ENCODE data around the gene UCK1. TPM values are rescaled to one million over a fixed set of nuclear protein-coding genes. Genes with fewer than 3 reads are reported as not detected.

UCK1 gene
- total and polyA plus RNA-seq, 2 experiments from 2014 or later: 22.6 to 31.3 TPM

DNA sequence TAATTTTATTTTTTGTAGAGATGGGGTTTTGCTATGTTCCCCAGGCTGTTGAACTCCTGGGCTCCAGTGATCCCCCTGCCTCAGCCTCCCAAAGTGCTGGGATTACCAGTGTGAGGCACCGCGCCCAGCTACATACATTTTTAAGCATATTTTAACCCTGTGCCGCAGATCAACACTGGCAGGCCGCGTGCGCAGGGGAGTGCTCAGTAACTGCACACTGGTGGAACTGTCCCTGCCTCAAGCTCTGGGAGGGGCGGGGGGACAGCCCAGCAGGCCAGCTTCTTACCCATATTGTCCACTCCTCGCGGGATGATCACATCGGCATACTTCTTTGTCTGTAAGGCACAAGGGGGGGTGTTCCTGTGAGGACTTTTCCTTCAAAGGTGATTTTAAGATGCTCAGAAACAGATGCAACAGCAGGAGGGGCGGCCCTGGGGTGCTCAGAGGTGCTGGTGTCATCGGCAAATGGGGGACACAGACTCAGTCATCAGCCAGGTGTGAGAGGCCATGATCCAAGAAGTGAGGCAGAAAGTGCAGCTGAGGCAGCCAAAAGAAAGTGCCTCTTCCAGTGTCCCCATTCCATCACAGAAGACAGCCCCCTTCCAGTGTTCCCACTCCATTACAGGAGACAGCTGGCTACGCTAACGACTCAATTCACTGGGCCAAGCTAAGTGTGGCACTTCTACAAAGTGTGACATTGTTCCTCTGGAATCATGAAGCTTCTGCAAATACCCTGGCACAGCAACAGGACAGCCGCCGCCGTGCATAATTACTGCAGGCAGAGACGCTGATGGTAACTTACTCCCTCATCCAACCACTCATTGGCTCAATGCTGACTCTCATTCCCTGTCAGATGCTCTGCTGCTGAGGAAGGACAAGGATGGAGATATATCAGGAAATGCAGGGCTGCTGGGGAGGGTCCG lies 5.2 kb downstream of the UCK1 start:
- H3K9me3 ChIP-seq (ENCODE audit: low read depth): no peaks in the 10 kb centered on the region
- peaks cover 16% of the 10 kb centered on the region for H3K79me2 ChIP-seq (ENCODE audit: insufficient read depth)
- H3K27ac ChIP-seq: no peak overlapping the region
- no peaks in the 10 kb centered on the region for H3K9me2 ChIP-seq (ENCODE audit: insufficient read depth)
- H3K4me2 ChIP-seq (ENCODE audit: unreplicated experiment): no peak overlapping the region
- DNase-seq: no peak
- no peak overlapping the region for H3K9ac ChIP-seq
- in situ Hi-C loops (cut with MboI): no loop called here
- H3F3A ChIP-seq (ENCODE audit: insufficient read depth): no peaks in the 10 kb centered on the region; the same call in 1 of the 2 replicates
- no peak overlapping the region for H2AFZ ChIP-seq
- H4K20me1 ChIP-seq (ENCODE audit: insufficient read depth): no peaks in the 10 kb centered on the region
- 84% methylated on average over 19 of the region's 19 CpGs for WGBS, 2 experiments (ENCODE audit: low coverage in 1 of 2, low lambda C conversion rate in 2 of 2, missing lambda C conversion rate in 2 of 2)
- no peaks in the 10 kb centered on the region for H3K27me3 ChIP-seq (replicated peaks; ENCODE audit: insufficient read depth)
- H3K4me1 ChIP-seq (ENCODE audit: insufficient read depth): peaks cover 4% of the 10 kb centered on the region; the same call in 1 of the 2 replicates
- no peaks in the 10 kb centered on the region; the same call in 1 of the 2 replicates for H3K36me3 ChIP-seq (ENCODE audit: low read depth)
- no peak overlapping the region for H3K4me3 ChIP-seq
- TF ChIP-seq EZH2 (IDR thresholded peaks at IDR 0.05; ENCODE audit: insufficient read depth, poor library complexity, severe bottlenecking) (no peak), EZH2phosphoT487 (IDR thresholded peaks at IDR 0.05; ENCODE audit: insufficient read depth, low read depth) (no peak)

DNA sequence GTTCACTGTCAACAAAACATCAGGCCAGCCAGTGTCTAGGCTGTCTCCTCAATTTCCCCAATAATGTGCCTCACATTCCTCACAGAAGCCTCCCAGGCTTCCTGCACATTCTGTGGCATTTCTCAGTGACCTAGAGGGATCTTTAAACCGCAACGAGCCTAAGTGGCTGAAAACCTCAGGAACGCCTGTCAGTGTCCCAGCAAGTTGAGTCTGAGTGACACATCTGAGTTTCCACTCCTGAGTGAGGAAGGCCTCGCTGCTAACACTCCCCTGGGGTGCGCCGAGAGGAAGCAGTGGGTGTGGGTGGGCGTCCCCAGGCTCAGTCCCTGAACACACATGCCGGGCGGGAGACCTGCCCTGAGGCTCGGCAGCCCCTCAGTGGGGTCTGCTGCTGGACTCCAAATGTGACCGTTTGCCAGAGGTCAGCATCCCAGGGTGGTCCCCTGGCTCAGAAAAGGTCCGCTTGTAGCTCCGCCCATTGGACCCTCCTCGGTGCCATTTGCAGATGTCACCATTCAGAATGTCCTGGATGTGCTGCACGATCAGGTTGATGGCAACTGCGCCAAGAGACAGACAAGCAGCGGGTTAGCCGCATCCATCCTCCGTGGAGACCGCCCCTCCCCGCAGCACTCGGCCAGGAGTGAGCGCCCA lies 6.3 kb downstream of the UCK1 start:
- 77 to 78% methylated on average over 23 of the region's 23 CpGs for WGBS, 2 experiments (ENCODE audit: low coverage in 1 of 2, low lambda C conversion rate in 2 of 2, missing lambda C conversion rate in 2 of 2)
- H2AFZ ChIP-seq: no peak overlapping the region
- H3K79me2 ChIP-seq (ENCODE audit: insufficient read depth): peaks cover 5% of the 10 kb centered on the region; the same call in 1 of the 2 replicates
- peak; percentile 26 for DNase-seq
- no peaks in the 10 kb centered on the region for H3K9me3 ChIP-seq (ENCODE audit: low read depth)
- TF ChIP-seq EZH2 (IDR thresholded peaks at IDR 0.05; ENCODE audit: insufficient read depth, poor library complexity, severe bottlenecking): no peak
- no peak for TF ChIP-seq EZH2phosphoT487 (IDR thresholded peaks at IDR 0.05; ENCODE audit: insufficient read depth, low read depth)
- no peaks in the 10 kb centered on the region; the same call in 1 of the 2 replicates for H3F3A ChIP-seq (ENCODE audit: insufficient read depth)
- in situ Hi-C loops (cut with MboI): no loop called here
- H3K4me3 ChIP-seq: no peak overlapping the region
- no peak overlapping the region for H3K9ac ChIP-seq
- no peaks in the 10 kb centered on the region for H4K20me1 ChIP-seq (ENCODE audit: insufficient read depth)
- no peaks in the 10 kb centered on the region for H3K9me2 ChIP-seq (ENCODE audit: insufficient read depth)
- H3K4me2 ChIP-seq (ENCODE audit: unreplicated experiment): no peak overlapping the region
- H3K36me3 ChIP-seq (ENCODE audit: low read depth): peaks cover 3% of the 10 kb centered on the region
- H3K27me3 ChIP-seq (replicated peaks; ENCODE audit: insufficient read depth): no peaks in the 10 kb centered on the region
- no peak overlapping the region for H3K27ac ChIP-seq
- H3K4me1 ChIP-seq (ENCODE audit: insufficient read depth): no peaks in the 10 kb centered on the region

DNA sequence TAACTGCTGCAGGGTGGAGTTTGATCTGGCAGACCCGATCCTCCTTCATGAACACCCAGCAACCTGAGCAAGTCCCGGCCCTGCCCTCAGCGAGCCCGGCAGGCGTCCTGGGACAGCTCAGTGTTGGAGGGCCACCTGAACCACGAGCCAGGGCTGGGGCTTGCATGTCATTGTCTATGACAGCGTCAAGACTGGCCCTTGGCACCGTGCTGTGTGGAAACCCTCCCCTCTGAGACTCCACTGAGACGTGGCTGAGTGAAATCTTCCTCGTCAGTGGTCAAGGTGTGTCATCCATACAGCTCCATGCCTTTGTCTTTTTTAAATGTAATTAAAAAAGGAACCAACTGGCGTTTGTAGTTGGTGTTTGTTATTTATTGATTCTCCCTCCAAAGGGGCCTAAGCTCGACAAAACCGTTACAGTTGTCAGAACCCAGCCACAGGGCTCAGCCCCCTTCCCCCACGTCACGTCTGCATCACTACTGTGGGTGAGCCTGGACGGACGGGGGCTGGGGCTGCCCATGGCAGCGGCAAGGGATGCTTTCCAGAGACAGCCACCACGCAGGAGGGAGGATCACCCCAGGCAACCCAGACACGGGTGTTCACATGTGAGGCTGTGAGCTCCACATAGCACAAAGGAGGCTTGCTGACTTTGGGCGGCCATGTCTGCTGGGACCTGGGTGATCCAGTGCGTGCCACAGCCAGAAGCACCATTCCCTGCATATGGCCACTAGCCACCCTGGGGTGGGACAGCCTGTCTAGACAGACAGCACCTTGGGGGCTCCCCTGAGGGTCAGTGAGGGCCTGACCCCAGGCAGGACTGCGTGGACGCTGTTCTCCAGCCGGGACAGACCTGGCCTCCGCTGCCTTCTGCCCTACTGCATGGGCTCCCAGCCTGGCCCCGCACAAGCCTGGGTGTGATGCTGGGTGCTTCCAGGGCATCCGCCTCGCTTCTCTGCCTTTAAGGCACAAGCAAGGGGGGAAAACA lies 7.3 kb downstream of the UCK1 start:
- Histone ChIP-seq H3K27ac (no peak overlapping the region), H4K20me1 (ENCODE audit: insufficient read depth) (no peaks in the 10 kb centered on the region), H3K79me2 (ENCODE audit: insufficient read depth) (no peaks in the 10 kb centered on the region), H3K27me3 (replicated peaks; ENCODE audit: insufficient read depth) (no peaks in the 10 kb centered on the region), H3K9me2 (ENCODE audit: insufficient read depth) (no peaks in the 10 kb centered on the region), H3K4me3 (no peak overlapping the region), H3K9me3 (ENCODE audit: low read depth) (no peaks in the 10 kb centered on the region), H2AFZ (no peak overlapping the region), H3K4me1 (ENCODE audit: insufficient read depth) (no peaks in the 10 kb centered on the region), H3K4me2 (ENCODE audit: unreplicated experiment) (no peak overlapping the region), H3F3A (ENCODE audit: insufficient read depth) (no peaks in the 10 kb centered on the region; the same call in 1 of the 2 replicates), H3K36me3 (ENCODE audit: low read depth) (peaks cover 6% of the 10 kb centered on the region), H3K9ac (no peak overlapping the region)
- 87 to 88% methylated on average over 28 to 29 of the region's 29 CpGs for WGBS, 2 experiments (ENCODE audit: low coverage in 1 of 2, low lambda C conversion rate in 2 of 2, missing lambda C conversion rate in 2 of 2)
- DNase-seq: no peak
- in situ Hi-C loops (cut with MboI): no loop called here
- TF ChIP-seq EZH2 (IDR thresholded peaks at IDR 0.05; ENCODE audit: insufficient read depth, poor library complexity, severe bottlenecking): no peak
- TF ChIP-seq EZH2phosphoT487 (IDR thresholded peaks at IDR 0.05; ENCODE audit: insufficient read depth, low read depth): no peak

DNA sequence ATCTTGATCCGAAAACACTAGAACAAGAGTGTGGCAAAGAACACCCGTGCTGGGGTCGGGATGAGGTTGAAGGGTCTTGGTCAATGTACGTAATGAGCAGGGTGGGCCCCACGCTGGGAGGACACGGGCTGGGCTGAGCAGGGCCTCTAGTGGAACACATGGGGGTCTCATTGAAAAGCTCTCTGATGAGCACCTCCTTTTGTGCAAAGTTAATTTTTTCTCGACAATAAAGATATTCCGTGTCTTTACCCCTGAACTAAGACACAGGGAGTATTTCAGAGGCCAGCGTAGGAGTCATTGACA lies 8.0 kb downstream of the UCK1 start:
- Histone ChIP-seq H3F3A (ENCODE audit: insufficient read depth) (no peaks in the 10 kb centered on the region; the same call in 1 of the 2 replicates), H3K9me3 (ENCODE audit: low read depth) (no peaks in the 10 kb centered on the region), H3K4me1 (ENCODE audit: insufficient read depth) (no peaks in the 10 kb centered on the region), H3K4me3 (no peak overlapping the region), H4K20me1 (ENCODE audit: insufficient read depth) (no peaks in the 10 kb centered on the region), H3K9ac (no peak overlapping the region), H3K79me2 (ENCODE audit: insufficient read depth) (no peaks in the 10 kb centered on the region), H2AFZ (no peak overlapping the region), H3K36me3 (ENCODE audit: low read depth) (peaks cover 6% of the 10 kb centered on the region), H3K27me3 (replicated peaks; ENCODE audit: insufficient read depth) (no peaks in the 10 kb centered on the region), H3K4me2 (ENCODE audit: unreplicated experiment) (no peak overlapping the region), H3K9me2 (ENCODE audit: insufficient read depth) (no peaks in the 10 kb centered on the region), H3K27ac (no peak overlapping the region)
- no peak for DNase-seq
- TF ChIP-seq EZH2 (IDR thresholded peaks at IDR 0.05; ENCODE audit: insufficient read depth, poor library complexity, severe bottlenecking) (no peak), EZH2phosphoT487 (IDR thresholded peaks at IDR 0.05; ENCODE audit: insufficient read depth, low read depth) (no peak)
- 88% methylated on average over 8 to 9 of the region's 9 CpGs for WGBS, 2 experiments (ENCODE audit: low coverage in 1 of 2, low lambda C conversion rate in 2 of 2, missing lambda C conversion rate in 2 of 2)
- in situ Hi-C loops (cut with MboI): no loop called here
